Subcutaneous adipose tissue (tissue), 4 donors: ENCODE measurements around the gene EIF3L. TPM values are rescaled to one million over a fixed set of nuclear protein-coding genes. Genes with fewer than 3 reads are reported as not detected.

Experiments
- CTCF ChIP-seq: fragments of 450-650 bp; IDR thresholded peaks from one replicate; pipeline ENCODE4 v1.5.1; 2016; ENCODE audit warnings: low read depth, mild to moderate bottlenecking, control low read depth, antibody characterized with exemption, moderate library complexity
- total RNA-seq, 4 donors: library from RNA; depleted of rRNA; stranded (reverse); fragments of >200 nt; gene quantifications; one replicate each; pipeline ENCODE4 v1.1.0, GENCODE V29; 2016

EIF3L gene
- total RNA-seq, 4 donors from 2014 or later, result 271 to 369 (median 304) TPM

- TF ChIP-seq CTCF, result no peak
Observed at GRCh38 chr22:37923927-37924326, 74.7 kb downstream of the EIF3L start.

- no peak for TF ChIP-seq CTCF
Observed at GRCh38 chr22:37924386-37925065, 75.3 kb downstream of the EIF3L start.

GRCh38 chr22:37925330-37925729 lies 76.1 kb downstream of the EIF3L start:
- no peak for TF ChIP-seq CTCF

GRCh38 chr22:37925767-37926166 lies 76.5 kb downstream of the EIF3L start:
- TF ChIP-seq CTCF, result no peak

- no peak for TF ChIP-seq CTCF
Observed at GRCh38 chr22:37926358-37926757, 77.1 kb downstream of the EIF3L start.

- no peak for TF ChIP-seq CTCF
Observed at GRCh38 chr22:37926771-37927636, 77.8 kb downstream of the EIF3L start.

- TF ChIP-seq CTCF, result no peak
Observed at GRCh38 chr22:37927637-37927936, 78.4 kb downstream of the EIF3L start.
